Measurements from ENCODE around the gene IL17RC. TPM values are rescaled to one million over a fixed set of nuclear protein-coding genes. Genes with fewer than 3 reads are reported as not detected.
"Not testable (repeated sequence)": the region's sequence is repeated elsewhere in the genome, so short reads cannot be mapped to it uniquely, and the experiment has no call there.

Gene IL17RC
- total and polyA plus RNA-seq, 3 experiments from 2014 or later = 0.20 to 11.0 (median 0.31) TPM

- no peaks in the 10 kb centered on the region for H3K9me3 Mint-ChIP-seq
- peaks cover 13% of the 10 kb centered on the region for H3K4me1 ChIP-seq (ENCODE audit: insufficient read depth, low read length)
- H3K36me3 ChIP-seq (ENCODE audit: insufficient read depth, low read length) = peaks cover 7% of the 10 kb centered on the region
- peak overlapping the region in 5 of 8 donors; percentile 5 to 100 (median 65) for H3K27ac Mint-ChIP-seq
- H3K4me3 ChIP-seq (ENCODE audit: low read length) = no peak overlapping the region
- no peak overlapping the region for H3K27ac ChIP-seq (ENCODE audit: low read depth, low read length)
- POLR2A ChIA-PET = no interaction called here
- peak overlapping the region in 3 of 7 donors; percentile 35 to 100 (median 59) for H3K4me3 Mint-ChIP-seq
- no peaks in the 10 kb centered on the region for H3K9me3 ChIP-seq (ENCODE audit: low read length)
- H3K27me3 ChIP-seq (ENCODE audit: insufficient read depth, low read length, poor library complexity, severe bottlenecking) = no peaks in the 10 kb centered on the region
- H3K4me1 Mint-ChIP-seq = peaks cover 21 to 29% (median 23%) of the 10 kb centered on the region in 3 donors
- H3K27me3 Mint-ChIP-seq = peaks cover 2 to 4% of the 10 kb centered on the region in 2 donors
- no peak for DNase-seq
- peaks cover 3 to 22% (median 10%) of the 10 kb centered on the region in 3 donors for H3K36me3 Mint-ChIP-seq
- CTCF ChIA-PET = interaction anchor here (3.9 kb wide), 1 partner anchor 24 kb away, joined by 10 read pairs; no protein-coding TSS in a partner anchor
Measured at GRCh38 chr3:9888540-9888939, 28.4 kb upstream of the IL17RC start.

- no peaks in the 10 kb centered on the region for H3K9me3 ChIP-seq (ENCODE audit: low read length)
- H3K36me3 Mint-ChIP-seq = peaks cover 3 to 29% (median 12%) of the 10 kb centered on the region in 3 donors
- peak overlapping the region; percentile 99 to 100 (median 100) for H3K27ac Mint-ChIP-seq
- ChIA-PET POLR2A (interaction anchor here (1.2 kb wide), 1 partner anchor 27 kb away, joined by 4 read pairs; the partner anchor contains the start of gene IL17RC), CTCF (interaction anchor here (2.8 to 3.9 kb wide), 2 partner anchors 23 to 43 kb away, joined by 10 to 28 read pairs; partner anchors contain the start of gene CRELD1)
- H3K4me1 ChIP-seq (ENCODE audit: insufficient read depth, low read length) = peaks cover 13% of the 10 kb centered on the region
- no peaks in the 10 kb centered on the region for H3K9me3 Mint-ChIP-seq
- H3K36me3 ChIP-seq (ENCODE audit: insufficient read depth, low read length) = peaks cover 7% of the 10 kb centered on the region
- no peak overlapping the region for H3K4me3 ChIP-seq (ENCODE audit: low read length)
- no peaks in the 10 kb centered on the region for H3K27me3 ChIP-seq (ENCODE audit: insufficient read depth, low read length, poor library complexity, severe bottlenecking)
- peaks cover under 1 to 2% of the 10 kb centered on the region in 2 donors for H3K27me3 Mint-ChIP-seq
- no peak overlapping the region for H3K27ac ChIP-seq (ENCODE audit: low read depth, low read length)
- H3K4me3 Mint-ChIP-seq = peak overlapping the region in 4 of 7 donors; percentile 32 to 100 (median 99)
- H3K4me1 Mint-ChIP-seq = peaks cover 25 to 38% (median 31%) of the 10 kb centered on the region in 3 donors
- no peak for DNase-seq
Measured at GRCh38 chr3:9889405-9889804, 27.5 kb upstream of the IL17RC start.

- ChIA-PET CTCF (interaction anchor here (0.6 to 3.9 kb wide), 5 partner anchors 11 to 56 kb away, joined by 3 to 28 read pairs (median 6); partner anchors contain the start of gene CRELD1), POLR2A (interaction anchor here (0.6 to 2.6 kb wide), 15 partner anchors 11 to 431 kb away, joined by 3 to 21 read pairs (median 4); partner anchors contain the start of genes ARPC4, BRPF1, CRELD1 and EMC3)
- peaks cover 31 to 45% (median 40%) of the 10 kb centered on the region in 3 donors for H3K4me1 Mint-ChIP-seq
- H3K4me3 Mint-ChIP-seq = peak within 1 kb of the TSS; percentile 97 to 100 (median 98)
- no peaks in the 10 kb centered on the region for H3K9me3 Mint-ChIP-seq
- Histone ChIP-seq H3K27me3 (ENCODE audit: insufficient read depth, low read length, poor library complexity, severe bottlenecking) (no peaks in the 10 kb centered on the region), H3K36me3 (ENCODE audit: insufficient read depth, low read length) (peaks cover 7% of the 10 kb centered on the region), H3K4me1 (ENCODE audit: insufficient read depth, low read length) (peaks cover 13% of the 10 kb centered on the region), H3K27ac (ENCODE audit: low read depth, low read length) (peak within 1 kb of the TSS; percentile 100), H3K9me3 (ENCODE audit: low read length) (no peaks in the 10 kb centered on the region), H3K4me3 (ENCODE audit: low read length) (peak within 1 kb of the TSS; percentile 97)
- H3K36me3 Mint-ChIP-seq = peaks cover 6 to 36% (median 18%) of the 10 kb centered on the region in 3 donors
- no peaks in the 10 kb centered on the region for H3K27me3 Mint-ChIP-seq
- DNase-seq = peak; percentile 85 to 94 (median 86)
- peak within 1 kb of the TSS; percentile 99 to 100 (median 100) for H3K27ac Mint-ChIP-seq
Measured at GRCh38 chr3:9890249-9891071, 26.4 kb upstream of the IL17RC start, which contains the start of gene JAGN1. TSS of gene JAGN1 (plus strand) at chr3:9890610. CDS start at chr3:9890723, 113 bp downstream.

GRCh38 chr3:9891072-9891622 is 25.8 kb upstream of the IL17RC start:
- peak overlapping the region; percentile 99 to 100 (median 100) for H3K27ac Mint-ChIP-seq
- peaks cover 13% of the 10 kb centered on the region for H3K4me1 ChIP-seq (ENCODE audit: insufficient read depth, low read length)
- H3K9me3 ChIP-seq (ENCODE audit: low read length) = no peaks in the 10 kb centered on the region
- peak overlapping the region; percentile 100 for H3K27ac ChIP-seq (ENCODE audit: low read depth, low read length)
- no peaks in the 10 kb centered on the region for H3K27me3 Mint-ChIP-seq
- H3K9me3 Mint-ChIP-seq = no peaks in the 10 kb centered on the region
- DNase-seq = no peak
- peaks cover 31 to 51% (median 45%) of the 10 kb centered on the region in 3 donors for H3K4me1 Mint-ChIP-seq
- H3K36me3 ChIP-seq (ENCODE audit: insufficient read depth, low read length) = peaks cover 7% of the 10 kb centered on the region
- peaks cover 6 to 36% (median 18%) of the 10 kb centered on the region in 3 donors for H3K36me3 Mint-ChIP-seq
- peak overlapping the region; percentile 97 to 100 (median 98) for H3K4me3 Mint-ChIP-seq
- CTCF ChIA-PET = interaction anchor here (0.6 to 3.9 kb wide), 5 partner anchors 10 to 55 kb away, joined by 3 to 28 read pairs (median 6); partner anchors contain the start of gene CRELD1
- no peaks in the 10 kb centered on the region for H3K27me3 ChIP-seq (ENCODE audit: insufficient read depth, low read length, poor library complexity, severe bottlenecking)
- peak overlapping the region; percentile 97 for H3K4me3 ChIP-seq (ENCODE audit: low read length)
- POLR2A ChIA-PET = interaction anchor here (0.9 to 2.6 kb wide), 12 partner anchors 10 to 430 kb away, joined by 3 to 21 read pairs (median 4); partner anchors contain the start of genes ARPC4, CRELD1, EMC3 and MTMR14

- H3K4me1 ChIP-seq (ENCODE audit: insufficient read depth, low read length) = peaks cover 13% of the 10 kb centered on the region
- H3K27ac ChIP-seq (ENCODE audit: low read depth, low read length) = no peak overlapping the region
- ChIA-PET CTCF (interaction anchor here (1.1 kb wide), 1 partner anchor 45 kb away, joined by 3 read pairs; no protein-coding TSS in a partner anchor), POLR2A (interaction anchor here (0.6 kb wide), 1 partner anchor 235 kb away, joined by 4 read pairs; no protein-coding TSS in a partner anchor)
- Mint-ChIP-seq H3K9me3 (no peaks in the 10 kb centered on the region), H3K4me1 (peaks cover 32 to 61% (median 53%) of the 10 kb centered on the region in 3 donors), H3K27ac (peak overlapping the region in 7 of 8 donors; percentile 8 to 92 (median 67)), H3K36me3 (peaks cover 6 to 36% (median 18%) of the 10 kb centered on the region in 3 donors), H3K27me3 (no peaks in the 10 kb centered on the region), H3K4me3 (peak overlapping the region in 3 of 7 donors; percentile 7 to 15 (median 13))
- no peak for DNase-seq
- no peaks in the 10 kb centered on the region for H3K27me3 ChIP-seq (ENCODE audit: insufficient read depth, low read length, poor library complexity, severe bottlenecking)
- no peak overlapping the region for H3K4me3 ChIP-seq (ENCODE audit: low read length)
- H3K36me3 ChIP-seq (ENCODE audit: insufficient read depth, low read length) = peaks cover 7% of the 10 kb centered on the region
- H3K9me3 ChIP-seq (ENCODE audit: low read length) = no peaks in the 10 kb centered on the region
Measured at GRCh38 chr3:9893739-9894138, 23.2 kb upstream of the IL17RC start.

GRCh38 chr3:9895715-9896114 is 21.2 kb upstream of the IL17RC start:
- Mint-ChIP-seq H3K4me1 (peaks cover 29 to 54% (median 53%) of the 10 kb centered on the region in 3 donors), H3K36me3 (peaks cover 6 to 32% (median 18%) of the 10 kb centered on the region in 3 donors), H3K27ac (peak overlapping the region; percentile 1 to 83 (median 32))
- H3K27me3 ChIP-seq (ENCODE audit: insufficient read depth, low read length, poor library complexity, severe bottlenecking); DNase-seq; H3K4me1 ChIP-seq (ENCODE audit: insufficient read depth, low read length); H3K9me3 Mint-ChIP-seq; POLR2A ChIA-PET; H3K4me3 Mint-ChIP-seq; H3K27ac ChIP-seq (ENCODE audit: low read depth, low read length); H3K27me3 Mint-ChIP-seq; H3K4me3 ChIP-seq (ENCODE audit: low read length); H3K36me3 ChIP-seq (ENCODE audit: insufficient read depth, low read length); CTCF ChIA-PET; H3K9me3 ChIP-seq (ENCODE audit: low read length): not testable (repeated sequence)

- CTCF ChIA-PET; H3K4me1 ChIP-seq (ENCODE audit: insufficient read depth, low read length); H3K27ac ChIP-seq (ENCODE audit: low read depth, low read length); H3K4me3 Mint-ChIP-seq; H3K27me3 ChIP-seq (ENCODE audit: insufficient read depth, low read length, poor library complexity, severe bottlenecking); H3K9me3 ChIP-seq (ENCODE audit: low read length); H3K4me3 ChIP-seq (ENCODE audit: low read length); POLR2A ChIA-PET; H3K27me3 Mint-ChIP-seq; H3K9me3 Mint-ChIP-seq; H3K36me3 ChIP-seq (ENCODE audit: insufficient read depth, low read length); DNase-seq: not testable (repeated sequence)
- peak overlapping the region; percentile 1 to 85 (median 62) for H3K27ac Mint-ChIP-seq
- peaks cover 26 to 51% (median 51%) of the 10 kb centered on the region in 3 donors for H3K4me1 Mint-ChIP-seq
- H3K36me3 Mint-ChIP-seq = peaks cover 6 to 28% (median 18%) of the 10 kb centered on the region in 3 donors
Measured at GRCh38 chr3:9896755-9897407, 20.0 kb upstream of the IL17RC start.

All from CD8-positive, alpha-beta memory T cell (primary cell).